HG03439 (cell line): ENCODE results near the gene HMCN1.

ENCODE experiments used
- ATAC-seq: cut with Tn5 transposase; IDR thresholded peaks from one replicate; pipeline ENCODE4 v1.9.1; 2021; ENCODE audit warnings: mild to moderate bottlenecking, moderate library complexity; ENCODE audit not compliant: unreplicated experiment

The HMCN1 gene

DNA sequence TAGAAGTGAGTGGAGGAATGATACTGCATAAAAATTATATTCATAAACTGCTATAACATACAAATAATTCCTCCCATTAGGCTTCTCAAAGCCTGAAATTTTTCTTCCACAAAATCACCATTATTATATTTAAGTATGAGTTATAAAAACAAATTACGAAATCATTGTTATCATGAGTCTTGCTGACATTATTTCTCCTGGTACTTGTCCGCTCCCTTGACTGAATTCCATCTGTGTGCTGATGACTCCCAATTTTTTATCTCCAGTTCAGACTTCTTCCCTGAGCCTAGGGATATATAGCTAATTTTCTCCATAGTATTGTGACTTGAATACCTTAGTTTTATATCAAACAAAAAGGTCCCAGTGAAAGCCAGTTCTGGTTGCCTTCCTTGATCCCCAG, 268.2 kb downstream of the HMCN1 start:
- no peak for ATAC-seq

DNA sequence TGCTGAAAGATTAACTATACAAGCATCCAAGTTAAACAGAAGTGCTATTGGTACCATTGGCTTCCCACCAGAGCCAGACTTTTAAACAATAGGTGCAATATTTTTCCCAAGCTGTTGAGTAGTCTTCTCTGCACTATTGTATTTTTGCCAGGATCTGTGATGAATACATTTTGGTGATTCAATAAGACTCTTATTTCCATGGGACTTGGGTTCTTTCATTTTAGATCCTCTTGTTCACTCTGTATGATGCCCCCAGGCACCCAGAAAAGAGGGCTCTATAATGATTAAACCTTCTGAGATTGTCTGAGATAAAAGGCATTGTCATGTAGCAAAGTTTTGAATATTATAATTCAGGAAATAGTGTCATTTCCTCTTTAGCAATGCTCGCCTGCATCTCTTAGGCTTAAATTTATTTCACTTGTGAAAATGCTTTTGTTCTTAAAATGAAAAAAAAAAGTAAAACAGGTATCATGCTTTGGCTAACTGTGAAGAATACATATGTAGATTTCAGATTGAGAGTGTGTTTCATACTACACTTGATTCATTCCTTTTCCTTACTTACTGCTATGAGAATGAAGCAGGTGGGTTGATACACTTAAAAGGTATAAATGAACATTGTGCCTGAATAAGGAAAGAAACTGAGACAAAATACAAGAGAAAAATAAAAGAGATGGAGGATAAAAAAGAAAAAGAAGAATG, 275.0 kb downstream of the HMCN1 start:
- ATAC-seq: no peak

- no peak for ATAC-seq
Measured at GRCh38 chr1:186014370-186015037, 280.3 kb downstream of the HMCN1 start.

DNA sequence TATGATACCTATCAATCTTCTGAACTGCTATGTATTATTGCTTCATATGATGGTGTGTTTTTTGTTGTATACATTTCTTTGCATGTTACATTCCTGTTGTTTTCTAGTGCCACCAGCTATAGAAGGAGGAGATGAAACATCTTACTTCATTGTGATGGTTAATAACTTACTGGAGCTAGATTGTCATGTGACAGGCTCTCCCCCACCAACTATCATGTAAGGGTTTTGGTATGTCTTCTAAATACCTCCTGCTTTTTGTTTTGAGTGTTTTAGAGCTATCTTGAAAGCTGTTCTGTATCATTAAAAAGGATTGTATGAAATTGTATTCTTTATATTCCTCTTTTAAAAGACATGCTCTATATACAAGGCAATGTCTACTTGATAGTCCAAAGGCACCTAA, 282.7 kb downstream of the HMCN1 start:
- no peak for ATAC-seq

GRCh38 chr1:186022184-186022583, 288.0 kb downstream of the HMCN1 start:
- no peak for ATAC-seq

DNA sequence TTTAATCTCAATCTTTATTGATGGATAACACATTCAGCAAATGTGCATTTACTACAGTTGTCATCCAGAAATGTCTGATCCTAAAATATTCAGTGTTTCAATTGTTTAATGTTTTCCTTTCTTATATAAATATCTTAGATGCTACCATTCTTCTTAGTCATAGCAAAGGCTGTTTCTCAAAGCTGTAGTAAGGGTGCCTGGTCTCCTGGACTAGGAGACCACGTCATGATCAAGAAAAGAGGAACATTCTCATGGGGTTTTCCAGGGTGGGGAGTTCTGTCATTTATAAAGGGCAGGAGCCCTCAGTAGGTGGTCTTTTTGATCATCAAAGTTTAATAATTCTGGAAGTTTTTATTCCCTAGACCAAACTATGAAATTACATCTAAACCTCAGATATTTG, 292.8 kb downstream of the HMCN1 start:
- ATAC-seq: no peak

DNA sequence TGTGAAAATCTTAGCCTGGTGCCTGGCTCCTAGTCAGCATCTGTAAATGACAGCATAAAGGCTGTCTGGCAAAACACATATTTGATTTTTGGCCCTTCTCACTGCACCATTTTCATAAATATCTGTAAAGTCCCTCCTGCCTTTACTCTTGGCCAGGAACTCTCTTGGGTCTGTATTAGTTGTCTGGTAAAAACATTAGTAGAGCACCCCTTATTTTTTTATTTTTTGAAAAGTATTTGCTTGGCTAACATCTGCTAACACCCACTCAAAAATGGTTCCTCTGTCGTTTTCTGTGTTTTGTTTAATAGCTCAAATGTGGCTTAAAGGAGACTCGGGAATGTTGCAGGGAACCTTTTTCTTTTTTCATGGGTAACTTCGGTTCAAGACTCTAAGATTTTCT, 293.4 kb downstream of the HMCN1 start:
- ATAC-seq: no peak

DNA sequence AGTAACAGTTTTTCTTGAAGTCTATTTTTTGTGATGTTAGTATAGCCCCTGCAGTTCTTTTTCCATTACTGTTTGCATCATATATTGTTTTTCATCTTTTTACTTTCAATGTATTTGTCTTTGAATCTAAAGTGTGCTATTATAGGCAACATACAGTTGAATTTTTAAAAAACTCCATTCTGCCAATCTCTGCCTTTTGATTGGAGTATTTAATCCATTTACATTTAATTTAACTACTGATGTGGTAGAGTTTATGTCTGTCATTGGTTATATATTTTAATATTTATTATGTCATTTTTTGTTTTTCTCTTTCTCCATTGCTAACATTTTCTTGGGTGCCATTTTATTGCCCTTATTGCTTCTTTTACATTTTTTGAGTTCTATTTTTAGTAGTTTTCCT, 296.3 kb downstream of the HMCN1 start:
- no peak for ATAC-seq

- no peak for ATAC-seq
Measured at GRCh38 chr1:186033847-186034271, 299.7 kb downstream of the HMCN1 start.

DNA sequence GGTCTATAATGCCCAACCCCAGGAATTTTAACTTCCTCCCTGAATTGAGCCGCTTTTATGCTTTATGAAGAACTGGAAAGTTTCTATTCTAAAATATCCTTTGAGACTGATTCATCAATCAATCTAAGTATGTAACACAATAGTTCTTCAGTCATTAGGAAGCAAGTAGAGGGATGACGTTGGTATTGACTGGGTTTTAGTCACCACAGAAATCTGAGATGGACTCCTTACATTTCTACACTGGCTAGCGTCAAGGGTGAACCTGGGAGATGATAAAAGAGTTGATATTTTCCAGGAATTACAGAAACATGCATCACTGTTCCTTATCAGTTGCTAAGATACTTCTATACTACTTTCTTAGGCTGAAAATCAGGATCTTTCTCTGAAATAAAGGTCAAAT, 308.0 kb downstream of the HMCN1 start:
- ATAC-seq: no peak

- no peak for ATAC-seq
Measured at GRCh38 chr1:186043296-186043695, 309.1 kb downstream of the HMCN1 start.

DNA sequence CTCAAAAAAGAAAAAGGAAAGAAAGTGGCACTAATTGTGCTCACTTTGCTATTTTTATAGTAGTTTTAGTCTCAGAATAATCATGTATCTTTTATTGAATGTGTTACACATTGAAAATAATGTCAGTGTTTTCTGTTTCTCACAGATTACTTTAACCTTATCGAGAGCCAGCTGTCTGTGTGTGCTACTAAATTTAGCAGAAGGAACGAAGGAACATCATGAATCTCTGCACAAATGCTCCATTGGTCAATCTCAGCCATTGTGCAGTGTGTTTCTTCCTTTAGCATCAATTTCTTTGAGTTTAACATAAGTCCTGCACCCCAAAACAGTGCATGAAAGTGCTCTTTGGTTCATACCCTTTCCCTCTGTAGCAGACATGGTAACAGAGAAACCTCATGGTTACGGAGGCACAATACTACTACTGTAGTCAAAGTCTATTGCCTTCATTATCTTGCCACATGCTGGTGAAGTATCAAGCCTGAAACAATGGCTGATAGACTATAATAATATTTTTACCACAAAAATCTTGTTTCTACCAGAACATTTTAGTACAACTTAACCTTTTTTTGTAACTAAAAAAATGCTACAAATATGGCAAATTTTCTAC, 310.0 kb downstream of the HMCN1 start:
- no peak for ATAC-seq

DNA sequence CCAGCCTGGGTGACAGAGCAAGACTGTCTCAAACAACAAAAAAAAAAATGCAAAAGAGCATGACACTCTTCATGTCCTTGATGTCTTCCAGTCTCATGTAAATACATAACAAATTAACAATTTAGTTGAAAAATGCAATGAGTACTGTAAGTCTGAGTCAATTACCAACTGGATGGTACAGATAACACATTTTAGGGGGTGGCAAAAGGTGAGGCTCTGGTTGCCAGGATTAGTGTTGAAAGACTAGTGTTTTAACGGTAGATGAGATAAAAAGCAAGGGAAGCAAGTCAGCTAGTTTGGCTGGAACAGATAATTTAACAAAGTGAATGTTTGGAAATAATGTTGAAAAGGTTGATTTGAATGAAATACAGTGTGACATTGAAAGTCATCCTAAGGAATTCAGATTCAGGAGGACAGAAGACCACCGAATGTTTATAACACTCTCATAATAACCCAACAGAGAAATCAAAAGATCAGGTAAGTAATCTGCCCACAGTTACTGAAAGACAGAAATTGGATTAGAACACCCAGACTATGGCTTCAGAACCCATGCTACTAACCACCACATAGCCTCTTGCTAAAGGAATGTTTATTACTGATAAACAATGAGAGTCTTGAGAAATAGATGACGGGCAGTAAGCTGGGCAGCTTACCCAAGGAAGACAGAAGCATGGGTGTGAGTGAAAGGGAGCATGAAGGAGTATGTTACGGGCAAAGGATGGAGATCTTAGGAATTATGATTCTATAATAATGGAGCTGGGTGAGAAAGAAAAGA, 312.4 kb downstream of the HMCN1 start:
- ATAC-seq: no peak

GRCh38 chr1:186050360-186050759, 316.2 kb downstream of the HMCN1 start:
- ATAC-seq: no peak

- no peak for ATAC-seq
Measured at GRCh38 chr1:186054003-186054402, 319.8 kb downstream of the HMCN1 start.

DNA sequence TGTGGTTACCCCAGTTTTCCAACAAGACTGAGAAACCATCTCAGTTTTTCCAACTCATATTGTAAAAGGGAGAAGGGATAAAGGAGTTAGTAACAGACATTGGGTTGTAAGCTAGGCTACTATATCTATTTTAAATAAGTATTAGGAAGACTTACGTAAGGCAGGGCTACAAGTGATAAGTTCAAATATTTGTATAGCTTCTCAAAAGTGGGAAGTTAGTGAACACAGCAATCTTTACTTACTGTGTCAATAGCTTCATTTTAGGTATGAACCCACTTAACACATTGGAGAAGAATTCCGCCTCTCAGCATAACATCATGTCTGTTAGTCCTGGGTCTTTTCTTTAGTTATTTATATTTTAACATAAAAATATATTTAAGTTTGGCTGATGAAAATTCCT, 320.7 kb downstream of the HMCN1 start:
- ATAC-seq: no peak

- ATAC-seq: no peak
Measured at GRCh38 chr1:186055846-186056245, 321.7 kb downstream of the HMCN1 start.

- ATAC-seq: no peak
Measured at GRCh38 chr1:186057086-186057485, 322.9 kb downstream of the HMCN1 start.

DNA sequence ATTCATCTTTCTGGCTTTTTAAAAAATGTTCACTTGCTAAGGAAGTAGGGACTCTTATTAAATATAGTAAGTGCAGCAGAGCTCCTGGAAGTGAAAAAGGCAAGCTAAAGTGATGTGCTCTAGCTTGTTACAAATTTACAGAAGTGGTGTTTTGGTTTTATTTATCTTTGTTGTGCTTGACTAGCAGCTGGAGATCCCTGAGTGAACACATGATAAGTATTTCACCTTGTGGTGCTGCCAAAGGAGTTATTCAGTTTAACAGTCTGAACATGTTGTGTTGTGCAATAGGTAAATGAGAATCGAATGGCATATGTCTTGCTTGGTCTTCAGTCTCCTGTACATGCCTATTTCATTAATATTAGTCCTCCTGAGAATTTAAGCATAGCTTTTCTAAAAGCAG, 325.1 kb downstream of the HMCN1 start:
- ATAC-seq: no peak

DNA sequence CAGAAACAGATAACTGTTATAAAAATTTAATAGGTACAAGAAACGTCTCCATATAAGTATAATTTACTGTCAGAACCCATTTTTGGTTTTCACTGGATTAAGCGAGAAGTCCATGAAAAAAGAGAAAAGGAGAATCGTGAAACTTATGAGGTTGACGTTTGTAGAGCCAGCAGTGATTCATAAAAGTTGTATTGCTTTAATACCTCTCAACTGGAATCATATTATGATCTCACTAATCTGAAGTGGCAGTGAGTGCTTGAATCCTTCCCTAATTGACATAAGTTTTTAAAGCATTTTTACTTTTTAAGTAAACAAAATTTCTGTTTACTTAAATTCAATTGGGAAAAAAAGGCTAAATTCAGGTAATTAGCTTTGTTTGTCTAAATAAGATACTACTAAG, 325.6 kb downstream of the HMCN1 start:
- ATAC-seq: no peak

DNA sequence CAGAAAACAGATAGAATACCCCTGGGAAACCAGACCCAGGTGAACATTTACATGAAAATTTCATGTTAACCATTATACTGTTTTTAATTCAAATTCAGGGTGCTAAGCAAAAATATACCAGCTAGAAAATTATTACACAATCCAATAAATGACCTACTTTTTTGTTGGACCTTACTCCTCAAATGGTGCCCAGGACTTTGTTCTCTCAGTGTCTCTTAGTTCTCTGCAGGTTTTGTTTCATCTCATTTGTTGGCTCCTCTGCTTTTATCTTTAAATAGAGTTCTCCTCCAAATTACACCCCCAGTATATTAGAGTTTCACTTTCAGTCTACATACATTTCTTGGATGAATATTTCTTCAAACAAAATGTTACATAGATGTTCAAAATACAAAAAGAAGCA, 326.0 kb downstream of the HMCN1 start:
- ATAC-seq: no peak
